Retinal pigment epithelial cell (primary cell): ENCODE measurements around the gene DOCK4.
"Not testable (repeated sequence)": the region's sequence is repeated elsewhere in the genome, so short reads cannot be mapped to it uniquely, and the experiment has no call there.

Experiments used
- DNase-seq: peaks from one replicate; pipeline ENCODE4 v3.0.0-alpha.2; 2010; ENCODE audit warnings: low read depth
- H3K4me3 ChIP-seq: 2 replicates; pipeline ENCODE4 v1.5.1; 2011; ENCODE audit warnings: mild to moderate bottlenecking, low read length, control low read depth, moderate library complexity
- CTCF ChIP-seq: conservative IDR thresholded peaks from 2 replicates; pipeline ENCODE4 v1.5.1; 2011; ENCODE audit warnings: low read depth, low read length, control low read depth, inconsistent platforms

The DOCK4 gene

GRCh38 chr7:112135815-112136214, 70.4 kb downstream of the DOCK4 start:
- no peak for DNase-seq
- no peak overlapping the region for H3K4me3 ChIP-seq
- no peak for TF ChIP-seq CTCF

GRCh38 chr7:112134039-112134438, 72.2 kb downstream of the DOCK4 start:
- TF ChIP-seq CTCF: no peak
- DNase-seq: no peak

GRCh38 chr7:112133328-112133727, 72.9 kb downstream of the DOCK4 start:
- no peak overlapping the region for H3K4me3 ChIP-seq
- TF ChIP-seq CTCF: no peak
- no peak for DNase-seq

More at GRCh38 chr7:112134039-112134438, 72.2 kb downstream of the DOCK4 start:
- H3K4me3 ChIP-seq: no peak overlapping the region

- no peak for DNase-seq
- H3K4me3 ChIP-seq: no peak overlapping the region
- no peak for TF ChIP-seq CTCF
Measured at GRCh38 chr7:112132051-112132694, 74.0 kb downstream of the DOCK4 start.

- no peak for TF ChIP-seq CTCF
- H3K4me3 ChIP-seq: no peak overlapping the region
- DNase-seq: no peak
Measured at GRCh38 chr7:112130729-112131410, 75.3 kb downstream of the DOCK4 start.

GRCh38 chr7:112129655-112130323, 76.4 kb downstream of the DOCK4 start:
- TF ChIP-seq CTCF: no peak
- no peak overlapping the region for H3K4me3 ChIP-seq
- no peak for DNase-seq

- DNase-seq: not testable (repeated sequence)
Measured at GRCh38 chr7:112128461-112129425, 77.5 kb downstream of the DOCK4 start.

GRCh38 chr7:112128041-112128440, 78.2 kb downstream of the DOCK4 start:
- not testable (repeated sequence) for H3K4me3 ChIP-seq, DNase-seq

More at GRCh38 chr7:112128461-112129425, 77.5 kb downstream of the DOCK4 start:
- H3K4me3 ChIP-seq: not testable (repeated sequence)
